ENCODE data around the gene SLFN12.

- TF ChIP-seq CTCF (IDR thresholded peaks at IDR 0.05) (no peak), EZH2 (IDR thresholded peaks at IDR 0.05) (no peak)
Measured at GRCh38 chr17:35372846-35373533, 59.3 kb downstream of the SLFN12 start.
